ENCODE data around the gene MEI1. TPM values are rescaled to one million over a fixed set of nuclear protein-coding genes. Genes with fewer than 3 reads are reported as not detected.

Gene MEI1
- total RNA-seq, 1 donor from 2014 or later: 0.64 TPM

DNA sequence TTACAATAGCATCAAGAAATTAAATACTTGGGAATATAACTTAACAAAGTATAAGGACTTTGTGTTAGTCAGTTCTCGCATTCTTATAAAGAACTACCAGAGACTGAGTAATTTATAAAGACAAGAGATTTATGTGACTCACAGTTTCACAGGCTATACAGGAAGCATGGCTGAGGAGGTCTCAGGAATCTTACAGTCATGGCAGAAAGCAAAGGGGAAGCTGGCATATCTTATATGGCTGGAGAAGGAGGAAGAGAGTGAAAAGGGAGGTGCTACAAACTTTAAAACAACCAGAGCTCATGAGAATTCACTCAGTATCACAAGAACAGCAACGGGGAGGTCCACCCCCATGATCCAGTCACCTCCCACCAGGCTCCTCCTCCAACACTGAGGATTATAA is 69.1 kb downstream of the MEI1 start:
- Mint-ChIP-seq H3K9me3 (ENCODE audit: unreplicated experiment) (no peaks in the 10 kb centered on the region), H3K36me3 (ENCODE audit: unreplicated experiment) (no peaks in the 10 kb centered on the region), H3K27me3 (ENCODE audit: unreplicated experiment) (no peaks in the 10 kb centered on the region), H3K4me1 (ENCODE audit: low read depth, unreplicated experiment) (no peaks in the 10 kb centered on the region), H3K4me3 (ENCODE audit: unreplicated experiment) (no peak overlapping the region), H3K27ac (ENCODE audit: unreplicated experiment) (no peak overlapping the region)
- no peak for DNase-seq
- TF ChIP-seq CTCF (IDR thresholded peaks at IDR 0.05; ENCODE audit: partially characterized antibody, unreplicated experiment): no peak

GRCh38 chr22:41770715-41771468 is 71.6 kb downstream of the MEI1 start:
- Mint-ChIP-seq H3K27ac (ENCODE audit: unreplicated experiment) (no peak overlapping the region), H3K36me3 (ENCODE audit: unreplicated experiment) (no peaks in the 10 kb centered on the region), H3K9me3 (ENCODE audit: unreplicated experiment) (no peaks in the 10 kb centered on the region), H3K4me3 (ENCODE audit: unreplicated experiment) (no peak overlapping the region), H3K4me1 (ENCODE audit: low read depth, unreplicated experiment) (no peaks in the 10 kb centered on the region), H3K27me3 (ENCODE audit: unreplicated experiment) (no peaks in the 10 kb centered on the region)
- no peak for DNase-seq
- no peak for TF ChIP-seq CTCF (IDR thresholded peaks at IDR 0.05; ENCODE audit: partially characterized antibody, unreplicated experiment)

- Mint-ChIP-seq H3K27me3 (ENCODE audit: unreplicated experiment) (no peaks in the 10 kb centered on the region), H3K4me3 (ENCODE audit: unreplicated experiment) (no peak overlapping the region), H3K36me3 (ENCODE audit: unreplicated experiment) (no peaks in the 10 kb centered on the region), H3K27ac (ENCODE audit: unreplicated experiment) (no peak overlapping the region), H3K4me1 (ENCODE audit: low read depth, unreplicated experiment) (no peaks in the 10 kb centered on the region), H3K9me3 (ENCODE audit: unreplicated experiment) (no peaks in the 10 kb centered on the region)
- no peak for TF ChIP-seq CTCF (IDR thresholded peaks at IDR 0.05; ENCODE audit: partially characterized antibody, unreplicated experiment)
- DNase-seq: no peak
Measured at GRCh38 chr22:41772198-41772597, 72.9 kb downstream of the MEI1 start.

- H3K4me3 Mint-ChIP-seq (ENCODE audit: unreplicated experiment): no peak overlapping the region
- H3K36me3 Mint-ChIP-seq (ENCODE audit: unreplicated experiment): no peaks in the 10 kb centered on the region
- no peaks in the 10 kb centered on the region for H3K27me3 Mint-ChIP-seq (ENCODE audit: unreplicated experiment)
- no peaks in the 10 kb centered on the region for H3K9me3 Mint-ChIP-seq (ENCODE audit: unreplicated experiment)
- no peaks in the 10 kb centered on the region for H3K4me1 Mint-ChIP-seq (ENCODE audit: low read depth, unreplicated experiment)
- no peak for TF ChIP-seq CTCF (IDR thresholded peaks at IDR 0.05; ENCODE audit: partially characterized antibody, unreplicated experiment)
- no peak for DNase-seq
- H3K27ac Mint-ChIP-seq (ENCODE audit: unreplicated experiment): no peak overlapping the region
Measured at GRCh38 chr22:41772645-41773044, 73.3 kb downstream of the MEI1 start.

GRCh38 chr22:41775338-41775737 is 76.0 kb downstream of the MEI1 start:
- Mint-ChIP-seq H3K4me1 (ENCODE audit: low read depth, unreplicated experiment) (peaks cover 5% of the 10 kb centered on the region), H3K36me3 (ENCODE audit: unreplicated experiment) (no peaks in the 10 kb centered on the region), H3K4me3 (ENCODE audit: unreplicated experiment) (no peak overlapping the region), H3K9me3 (ENCODE audit: unreplicated experiment) (no peaks in the 10 kb centered on the region), H3K27ac (ENCODE audit: unreplicated experiment) (no peak overlapping the region), H3K27me3 (ENCODE audit: unreplicated experiment) (no peaks in the 10 kb centered on the region)
- TF ChIP-seq CTCF (IDR thresholded peaks at IDR 0.05; ENCODE audit: partially characterized antibody, unreplicated experiment): no peak
- DNase-seq: no peak

Measured in glutamatergic neuron (in vitro differentiated cells).